ENCODE measurements around the gene FYB1.

DNA sequence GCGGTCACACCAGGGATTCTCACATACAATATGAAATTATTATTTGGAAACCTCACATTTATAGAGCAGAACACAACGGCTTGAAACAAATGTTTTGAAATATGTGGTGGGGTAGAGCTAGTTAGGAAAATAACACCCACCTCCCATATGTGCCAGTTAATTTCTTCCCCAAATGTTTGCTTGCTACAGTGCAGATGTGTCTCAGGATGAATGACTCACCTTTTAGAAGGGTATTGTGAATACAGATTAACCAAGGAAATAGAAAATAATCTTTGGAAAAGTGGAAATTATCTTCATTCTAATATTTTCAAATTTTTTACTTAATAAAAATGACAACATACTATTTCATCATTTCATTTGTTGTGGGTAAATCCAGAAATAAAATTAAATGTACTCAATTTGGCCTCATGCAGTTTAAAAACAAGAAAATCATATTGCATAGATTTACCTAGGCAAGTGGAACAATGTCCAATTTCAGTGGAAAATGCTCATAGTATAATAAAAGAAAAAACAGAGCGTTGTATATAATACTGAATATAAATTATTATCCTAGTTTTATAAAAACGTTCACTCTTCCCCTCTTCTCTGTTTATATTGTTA, 105.9 kb downstream of the FYB1 start:
- TF ChIP-seq, protein P1, sequence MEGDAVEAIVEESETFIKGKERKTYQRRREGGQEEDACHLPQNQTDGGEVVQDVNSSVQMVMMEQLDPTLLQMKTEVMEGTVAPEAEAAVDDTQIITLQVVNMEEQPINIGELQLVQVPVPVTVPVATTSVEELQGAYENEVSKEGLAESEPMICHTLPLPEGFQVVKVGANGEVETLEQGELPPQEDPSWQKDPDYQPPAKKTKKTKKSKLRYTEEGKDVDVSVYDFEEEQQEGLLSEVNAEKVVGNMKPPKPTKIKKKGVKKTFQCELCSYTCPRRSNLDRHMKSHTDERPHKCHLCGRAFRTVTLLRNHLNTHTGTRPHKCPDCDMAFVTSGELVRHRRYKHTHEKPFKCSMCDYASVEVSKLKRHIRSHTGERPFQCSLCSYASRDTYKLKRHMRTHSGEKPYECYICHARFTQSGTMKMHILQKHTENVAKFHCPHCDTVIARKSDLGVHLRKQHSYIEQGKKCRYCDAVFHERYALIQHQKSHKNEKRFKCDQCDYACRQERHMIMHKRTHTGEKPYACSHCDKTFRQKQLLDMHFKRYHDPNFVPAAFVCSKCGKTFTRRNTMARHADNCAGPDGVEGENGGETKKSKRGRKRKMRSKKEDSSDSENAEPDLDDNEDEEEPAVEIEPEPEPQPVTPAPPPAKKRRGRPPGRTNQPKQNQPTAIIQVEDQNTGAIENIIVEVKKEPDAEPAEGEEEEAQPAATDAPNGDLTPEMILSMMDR (IDR thresholded peaks at IDR 0.05; ENCODE audit: insufficient read depth, low read length), result no peak
- TF ChIP-seq, protein P2, sequence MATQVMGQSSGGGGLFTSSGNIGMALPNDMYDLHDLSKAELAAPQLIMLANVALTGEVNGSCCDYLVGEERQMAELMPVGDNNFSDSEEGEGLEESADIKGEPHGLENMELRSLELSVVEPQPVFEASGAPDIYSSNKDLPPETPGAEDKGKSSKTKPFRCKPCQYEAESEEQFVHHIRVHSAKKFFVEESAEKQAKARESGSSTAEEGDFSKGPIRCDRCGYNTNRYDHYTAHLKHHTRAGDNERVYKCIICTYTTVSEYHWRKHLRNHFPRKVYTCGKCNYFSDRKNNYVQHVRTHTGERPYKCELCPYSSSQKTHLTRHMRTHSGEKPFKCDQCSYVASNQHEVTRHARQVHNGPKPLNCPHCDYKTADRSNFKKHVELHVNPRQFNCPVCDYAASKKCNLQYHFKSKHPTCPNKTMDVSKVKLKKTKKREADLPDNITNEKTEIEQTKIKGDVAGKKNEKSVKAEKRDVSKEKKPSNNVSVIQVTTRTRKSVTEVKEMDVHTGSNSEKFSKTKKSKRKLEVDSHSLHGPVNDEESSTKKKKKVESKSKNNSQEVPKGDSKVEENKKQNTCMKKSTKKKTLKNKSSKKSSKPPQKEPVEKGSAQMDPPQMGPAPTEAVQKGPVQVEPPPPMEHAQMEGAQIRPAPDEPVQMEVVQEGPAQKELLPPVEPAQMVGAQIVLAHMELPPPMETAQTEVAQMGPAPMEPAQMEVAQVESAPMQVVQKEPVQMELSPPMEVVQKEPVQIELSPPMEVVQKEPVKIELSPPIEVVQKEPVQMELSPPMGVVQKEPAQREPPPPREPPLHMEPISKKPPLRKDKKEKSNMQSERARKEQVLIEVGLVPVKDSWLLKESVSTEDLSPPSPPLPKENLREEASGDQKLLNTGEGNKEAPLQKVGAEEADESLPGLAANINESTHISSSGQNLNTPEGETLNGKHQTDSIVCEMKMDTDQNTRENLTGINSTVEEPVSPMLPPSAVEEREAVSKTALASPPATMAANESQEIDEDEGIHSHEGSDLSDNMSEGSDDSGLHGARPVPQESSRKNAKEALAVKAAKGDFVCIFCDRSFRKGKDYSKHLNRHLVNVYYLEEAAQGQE (IDR thresholded peaks at IDR 0.05; ENCODE audit: insufficient replicate concordance, low read depth), result no peak

Data from HL-60 (cell line).